Stimulated activated CD4-positive, alpha-beta T cell treated with anti-CD3 and anti-CD28 coated beads, Interleukin-1b, Interleukin-23, amount 100 ng/mL, for 1 hour (primary cell): Measurements from ENCODE around the gene NRG3.

Source experiments
- DNase-seq, 2 donors: peaks; one replicate each; pipeline ENCODE4 v3.0.0-alpha.2; 2020; ENCODE audit warnings: low read depth in 2 of 2

Gene NRG3

GRCh38 chr10:82814635-82815034 is 939.6 kb downstream of the NRG3 start:
- no peak for DNase-seq

- DNase-seq = no peak
Measured at GRCh38 chr10:82815680-82816079, 940.7 kb downstream of the NRG3 start.

- DNase-seq = no peak
Measured at GRCh38 chr10:82817676-82818422, 942.9 kb downstream of the NRG3 start.

- no peak for DNase-seq
Measured at GRCh38 chr10:82821043-82821442, 946.0 kb downstream of the NRG3 start.

- DNase-seq = no peak
Measured at GRCh38 chr10:82826132-82826531, 951.1 kb downstream of the NRG3 start.

GRCh38 chr10:82827901-82828300 is 952.9 kb downstream of the NRG3 start:
- no peak for DNase-seq

GRCh38 chr10:82847242-82847641 is 972.2 kb downstream of the NRG3 start:
- no peak for DNase-seq

GRCh38 chr10:82850191-82850590 is 975.2 kb downstream of the NRG3 start:
- DNase-seq = no peak

GRCh38 chr10:82856957-82857613 is 982.1 kb downstream of the NRG3 start:
- no peak for DNase-seq

- no peak for DNase-seq
Measured at GRCh38 chr10:82861889-82862288, 986.9 kb downstream of the NRG3 start.

GRCh38 chr10:82865366-82865765 is 990.4 kb downstream of the NRG3 start:
- DNase-seq = no peak

GRCh38 chr10:82866424-82867020 is 991.5 kb downstream of the NRG3 start:
- no peak for DNase-seq

GRCh38 chr10:82867056-82867455 is 992.1 kb downstream of the NRG3 start:
- no peak for DNase-seq

GRCh38 chr10:82874671-82875070 is 999.7 kb downstream of the NRG3 start:
- DNase-seq = no peak

GRCh38 chr10:82880776-82881290 is 1005.8 kb downstream of the NRG3 start:
- no peak for DNase-seq

- DNase-seq = no peak
Measured at GRCh38 chr10:82882722-82883121, 1007.7 kb downstream of the NRG3 start.

- no peak for DNase-seq
Measured at GRCh38 chr10:82883603-82884002, 1008.6 kb downstream of the NRG3 start.

- no peak for DNase-seq
Measured at GRCh38 chr10:82887488-82887887, 1012.5 kb downstream of the NRG3 start.

GRCh38 chr10:82888809-82889455 is 1013.9 kb downstream of the NRG3 start:
- DNase-seq = no peak

GRCh38 chr10:82889728-82890127 is 1014.7 kb downstream of the NRG3 start:
- DNase-seq = no peak

- no peak for DNase-seq
Measured at GRCh38 chr10:82890573-82890972, 1015.6 kb downstream of the NRG3 start.

GRCh38 chr10:82908096-82908495 is 1033.1 kb downstream of the NRG3 start:
- no peak for DNase-seq
